Coronary artery (tissue), 2 donors: ENCODE results near the gene ASTN1.

Experiments used
- DNase-seq: peaks from one replicate; pipeline ENCODE4 v3.0.0-alpha.2; 2017; ENCODE audit warnings: low spot score
- H3K27ac ChIP-seq, 2 donors: fragments of 200-600 bp; sonication (generic); one replicate each; pipeline ENCODE4 v1.5.1; 2016 to 2019
- H3K4me3 ChIP-seq: fragments of 200-600 bp; sonication (generic); 2 replicates; pipeline ENCODE4 v1.5.1; 2016; ENCODE audit warnings: mild to moderate bottlenecking, moderate library complexity
- TF ChIP-seq, protein P1 (sequence below): fragments of 200-600 bp; sonication (generic); IDR thresholded peaks from one replicate; pipeline ENCODE4 v1.5.1; 2019; ENCODE audit warnings: antibody characterized with exemption

ASTN1 gene

DNA sequence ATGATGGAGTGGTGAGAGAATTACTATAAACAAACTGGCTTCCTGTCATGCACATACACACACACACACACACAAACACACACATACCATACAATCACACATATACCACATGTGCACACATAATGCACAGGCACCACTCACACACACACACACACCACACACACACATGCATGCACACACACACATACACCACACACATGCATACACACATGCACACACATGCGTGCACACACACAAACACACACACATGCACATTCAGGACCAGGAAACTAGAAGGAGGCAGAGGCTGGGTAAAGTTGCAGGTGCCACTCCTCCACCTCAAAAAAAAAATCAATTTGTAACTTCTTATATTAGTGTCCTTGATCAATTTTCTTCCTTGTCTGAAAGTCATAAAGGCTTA is 153.0 kb downstream of the ASTN1 start:
- Histone ChIP-seq H3K4me3 (no peak overlapping the region), H3K27ac (no peak overlapping the region)
- TF ChIP-seq, protein P1, sequence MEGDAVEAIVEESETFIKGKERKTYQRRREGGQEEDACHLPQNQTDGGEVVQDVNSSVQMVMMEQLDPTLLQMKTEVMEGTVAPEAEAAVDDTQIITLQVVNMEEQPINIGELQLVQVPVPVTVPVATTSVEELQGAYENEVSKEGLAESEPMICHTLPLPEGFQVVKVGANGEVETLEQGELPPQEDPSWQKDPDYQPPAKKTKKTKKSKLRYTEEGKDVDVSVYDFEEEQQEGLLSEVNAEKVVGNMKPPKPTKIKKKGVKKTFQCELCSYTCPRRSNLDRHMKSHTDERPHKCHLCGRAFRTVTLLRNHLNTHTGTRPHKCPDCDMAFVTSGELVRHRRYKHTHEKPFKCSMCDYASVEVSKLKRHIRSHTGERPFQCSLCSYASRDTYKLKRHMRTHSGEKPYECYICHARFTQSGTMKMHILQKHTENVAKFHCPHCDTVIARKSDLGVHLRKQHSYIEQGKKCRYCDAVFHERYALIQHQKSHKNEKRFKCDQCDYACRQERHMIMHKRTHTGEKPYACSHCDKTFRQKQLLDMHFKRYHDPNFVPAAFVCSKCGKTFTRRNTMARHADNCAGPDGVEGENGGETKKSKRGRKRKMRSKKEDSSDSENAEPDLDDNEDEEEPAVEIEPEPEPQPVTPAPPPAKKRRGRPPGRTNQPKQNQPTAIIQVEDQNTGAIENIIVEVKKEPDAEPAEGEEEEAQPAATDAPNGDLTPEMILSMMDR: no peak
- DNase-seq: no peak

DNA sequence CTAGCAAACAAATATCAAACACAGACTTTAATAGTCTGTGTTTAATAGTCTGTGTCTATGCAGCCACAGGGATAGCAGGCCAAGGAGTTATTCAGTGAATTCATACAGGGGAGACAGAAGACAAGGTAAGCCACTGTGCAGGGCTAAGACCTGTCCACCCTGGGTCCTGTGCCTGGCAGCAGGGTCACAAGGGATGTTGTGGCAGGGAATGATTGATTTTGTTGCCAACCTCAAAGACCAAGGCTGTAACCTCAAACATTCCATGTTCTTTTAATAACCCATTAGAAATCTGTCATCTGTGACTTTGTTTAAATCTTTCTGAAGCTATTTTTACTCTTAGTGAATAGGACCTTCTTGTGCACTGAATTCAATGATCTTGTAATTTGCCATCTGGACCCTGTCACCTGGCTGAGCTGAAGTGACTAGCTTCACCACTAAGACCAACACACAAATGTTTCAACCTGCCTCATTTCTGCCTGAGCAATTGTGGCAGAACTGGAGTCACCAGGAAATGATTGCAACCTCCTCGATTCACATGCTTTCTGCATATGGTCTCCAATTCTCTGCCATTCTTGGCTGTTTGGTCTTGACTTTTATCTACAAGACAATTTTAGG is 154.2 kb downstream of the ASTN1 start:
- H3K4me3 ChIP-seq: no peak overlapping the region
- TF ChIP-seq, protein P1: no peak
- H3K27ac ChIP-seq: no peak overlapping the region
- DNase-seq: no peak

DNA sequence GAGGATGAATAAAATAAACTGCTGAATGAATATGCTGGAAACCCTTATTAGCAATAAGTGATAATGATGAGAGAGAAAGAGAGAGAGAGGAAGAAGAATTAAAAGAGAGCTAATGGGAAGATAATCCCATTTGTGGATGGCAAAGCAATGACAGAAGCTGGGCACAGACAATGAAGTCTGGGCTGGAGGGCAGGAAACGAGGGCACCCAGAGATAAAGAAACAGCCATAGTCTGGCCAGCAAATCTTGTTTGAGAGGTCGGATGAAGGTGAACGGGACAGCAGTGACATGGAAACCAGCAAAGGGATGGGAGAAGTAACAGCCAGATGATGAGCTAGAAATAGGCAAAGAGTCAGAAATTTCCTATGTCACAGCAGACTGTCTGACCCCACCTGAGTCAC is 155.9 kb downstream of the ASTN1 start:
- no peak for DNase-seq
- Histone ChIP-seq H3K27ac (no peak overlapping the region), H3K4me3 (no peak overlapping the region)
- TF ChIP-seq, protein P1: no peak

DNA sequence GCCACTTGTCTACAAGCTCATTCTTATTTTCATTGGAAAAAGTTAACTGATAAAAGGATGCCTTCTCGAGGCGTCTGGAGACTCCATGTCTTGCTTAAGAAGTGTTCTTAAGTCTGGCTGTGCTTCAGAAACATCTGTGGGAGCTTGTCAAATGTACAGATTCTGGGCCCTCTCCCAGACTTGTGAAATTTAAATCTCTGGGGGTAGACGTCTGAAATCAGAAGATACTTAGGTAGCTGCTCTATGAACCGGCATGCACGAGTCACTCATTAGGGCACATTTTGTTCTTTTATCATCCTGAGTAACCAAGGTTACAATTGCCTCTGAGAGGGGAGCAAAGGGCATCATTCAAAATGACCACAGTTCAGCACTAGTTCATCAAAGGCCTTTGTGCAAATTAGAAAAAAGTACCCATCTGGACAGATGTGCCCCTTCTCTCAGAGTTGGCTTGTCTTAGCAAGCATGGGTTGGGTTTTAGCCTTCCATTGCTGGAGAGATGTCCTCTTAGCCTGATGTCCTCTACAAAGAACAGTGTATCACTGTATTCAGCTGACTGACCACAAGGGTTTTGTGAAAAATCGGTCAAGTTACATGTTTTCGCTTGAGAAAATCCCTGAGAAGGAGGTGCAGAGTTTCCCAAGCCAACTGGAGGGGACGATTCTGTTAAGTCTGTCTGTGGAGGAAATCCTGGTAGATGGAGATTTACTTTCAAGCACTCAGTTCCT is 156.9 kb downstream of the ASTN1 start:
- Histone ChIP-seq H3K4me3 (no peak overlapping the region), H3K27ac (no peak overlapping the region)
- TF ChIP-seq, protein P1: no peak
- DNase-seq: no peak

DNA sequence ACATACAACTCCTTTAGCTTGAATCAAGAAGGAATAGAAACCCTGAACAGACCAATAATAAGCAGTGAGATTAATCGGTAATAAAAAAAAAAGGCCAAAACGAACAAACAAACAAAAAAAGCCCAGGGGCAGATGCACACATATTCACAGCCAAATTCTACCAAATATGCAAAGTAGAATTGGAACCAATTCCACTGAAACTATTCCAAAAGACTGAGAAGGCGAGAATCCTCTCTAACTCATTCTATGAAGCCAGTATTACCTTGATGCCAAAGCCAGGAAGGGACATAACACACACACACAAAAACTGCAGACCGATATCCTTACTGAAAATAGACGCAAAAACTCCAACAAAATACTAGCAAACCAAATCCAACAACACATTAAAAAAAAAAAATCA is 161.6 kb downstream of the ASTN1 start:
- H3K27ac ChIP-seq: no peak overlapping the region
- no peak for DNase-seq
- TF ChIP-seq, protein P1: no peak
- H3K4me3 ChIP-seq: no peak overlapping the region

DNA sequence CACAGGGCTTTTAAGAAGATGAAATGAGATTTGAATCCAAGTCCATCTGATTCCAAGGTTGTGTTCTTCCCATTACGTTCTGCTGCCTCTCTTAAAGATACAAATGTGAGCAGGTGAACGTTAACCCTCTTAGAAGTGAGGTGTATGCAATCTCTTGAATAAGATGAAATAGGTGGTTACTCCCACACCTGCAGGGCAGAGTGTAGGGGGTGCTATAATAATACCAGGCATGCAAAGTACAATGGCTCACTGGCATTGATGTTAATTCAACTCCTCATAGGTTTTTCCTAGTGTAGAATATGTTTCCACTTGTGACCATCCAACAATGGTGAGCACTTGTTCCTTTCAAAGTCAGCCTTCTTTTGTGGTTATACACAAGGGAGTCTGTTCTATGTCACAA is 163.0 kb downstream of the ASTN1 start:
- DNase-seq: no peak
- no peak overlapping the region for H3K4me3 ChIP-seq
- no peak overlapping the region for H3K27ac ChIP-seq
- TF ChIP-seq, protein P1: no peak
